Kidney epithelial cell (primary cell): Measurements from ENCODE around the gene MT1B. TPM values are rescaled to one million over a fixed set of nuclear protein-coding genes. Genes with fewer than 3 reads are reported as not detected.

Experiments
- DNase-seq: peaks from one replicate; pipeline ENCODE4 v3.0.0-alpha.2; 2010; ENCODE audit warnings: low read depth
- H3K27me3 ChIP-seq: 2 replicates; pipeline ENCODE4 v1.6.0; 2011; ENCODE audit warnings: low read length; ENCODE audit not compliant: control insufficient read depth, insufficient read depth
- H3K36me3 ChIP-seq: 2 replicates; pipeline ENCODE4 v1.5.1; 2011; ENCODE audit warnings: low read length; ENCODE audit not compliant: control insufficient read depth, insufficient read depth
- H3K4me3 ChIP-seq: 2 replicates; pipeline ENCODE4 v1.5.1; 2011; ENCODE audit warnings: low read depth, mild to moderate bottlenecking, control low read depth, low read length
- total RNA-seq: library from RNA; depleted of rRNA; stranded (reverse); fragments of >200 nt; gene quantifications from 2 replicates; pipeline ENCODE4 v1.2.3, GENCODE V29; 2015
- TF ChIP-seq, protein P1 (sequence below): IDR thresholded peaks from 2 replicates; pipeline ENCODE4 v1.5.1; 2011; ENCODE audit warnings: mild to moderate bottlenecking, moderate library complexity, low read length, control low read depth, inconsistent platforms; ENCODE audit not compliant: insufficient read depth, poor library complexity, severe bottlenecking

Gene MT1B
- total RNA-seq, 1 donor from 2014 or later, result not detected

DNA sequence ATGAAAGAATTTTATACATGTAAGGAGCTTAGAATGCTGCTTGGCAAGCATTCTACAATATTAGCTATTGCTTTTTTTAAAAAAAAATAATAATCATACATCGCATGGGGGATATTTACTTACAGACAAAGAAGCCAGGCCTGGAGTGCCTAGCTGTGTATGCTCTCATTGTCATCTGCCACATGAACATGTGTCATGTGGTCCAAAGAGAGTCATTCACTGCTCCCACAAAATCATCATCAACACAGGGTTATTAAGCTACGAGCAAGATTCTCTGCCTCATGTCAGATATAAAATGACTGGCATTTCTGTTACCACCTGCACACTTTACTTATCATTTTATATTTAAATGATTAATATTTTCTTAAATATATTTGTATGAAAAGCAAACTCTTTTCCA lies 28.0 kb upstream of the MT1B start:
- Histone ChIP-seq H3K36me3 (no peaks in the 10 kb centered on the region), H3K4me3 (no peak overlapping the region), H3K27me3 (no peaks in the 10 kb centered on the region)
- TF ChIP-seq, protein P1, sequence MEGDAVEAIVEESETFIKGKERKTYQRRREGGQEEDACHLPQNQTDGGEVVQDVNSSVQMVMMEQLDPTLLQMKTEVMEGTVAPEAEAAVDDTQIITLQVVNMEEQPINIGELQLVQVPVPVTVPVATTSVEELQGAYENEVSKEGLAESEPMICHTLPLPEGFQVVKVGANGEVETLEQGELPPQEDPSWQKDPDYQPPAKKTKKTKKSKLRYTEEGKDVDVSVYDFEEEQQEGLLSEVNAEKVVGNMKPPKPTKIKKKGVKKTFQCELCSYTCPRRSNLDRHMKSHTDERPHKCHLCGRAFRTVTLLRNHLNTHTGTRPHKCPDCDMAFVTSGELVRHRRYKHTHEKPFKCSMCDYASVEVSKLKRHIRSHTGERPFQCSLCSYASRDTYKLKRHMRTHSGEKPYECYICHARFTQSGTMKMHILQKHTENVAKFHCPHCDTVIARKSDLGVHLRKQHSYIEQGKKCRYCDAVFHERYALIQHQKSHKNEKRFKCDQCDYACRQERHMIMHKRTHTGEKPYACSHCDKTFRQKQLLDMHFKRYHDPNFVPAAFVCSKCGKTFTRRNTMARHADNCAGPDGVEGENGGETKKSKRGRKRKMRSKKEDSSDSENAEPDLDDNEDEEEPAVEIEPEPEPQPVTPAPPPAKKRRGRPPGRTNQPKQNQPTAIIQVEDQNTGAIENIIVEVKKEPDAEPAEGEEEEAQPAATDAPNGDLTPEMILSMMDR, result no peak
- DNase-seq, result no peak

DNA sequence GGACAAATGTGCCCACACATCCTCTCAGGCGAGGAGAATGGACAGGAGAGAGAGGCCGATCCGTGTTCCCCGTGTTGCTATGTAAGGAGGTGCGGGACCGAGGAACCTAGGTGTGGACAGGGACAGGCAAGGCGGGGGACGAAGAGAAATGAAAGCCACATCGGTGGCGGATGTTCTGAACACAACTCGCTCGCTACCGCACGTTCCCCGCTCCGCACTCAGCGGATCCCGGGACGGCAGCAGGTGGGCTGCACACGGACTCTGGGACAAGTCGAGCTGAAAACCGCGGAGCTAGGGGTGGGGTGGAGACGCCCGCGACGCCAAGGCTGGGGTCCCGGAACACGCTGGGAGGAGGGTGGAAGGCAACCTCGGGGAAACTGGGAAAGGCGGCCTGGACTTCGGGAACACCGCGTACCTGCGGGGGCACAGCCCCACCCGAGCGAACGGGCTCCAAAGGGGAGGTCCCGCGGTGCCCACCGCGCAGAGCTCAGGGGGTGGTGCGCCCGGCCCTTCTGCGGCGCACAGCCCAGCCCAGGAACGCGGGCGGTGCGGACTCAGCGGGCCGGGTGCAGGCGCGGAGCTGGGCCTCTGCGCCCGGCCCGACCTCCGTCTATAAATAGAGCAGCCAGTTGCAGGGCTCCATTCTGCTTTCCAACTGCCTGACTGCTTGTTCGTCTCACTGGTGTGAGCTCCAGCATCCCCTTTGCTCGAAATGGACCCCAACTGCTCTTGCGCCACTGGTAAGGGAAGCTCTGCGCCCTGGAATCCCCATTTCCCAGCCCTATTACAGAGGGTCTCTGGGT lies 26.3 kb upstream of the MT1B start, which contains the start of gene MT1E:
Gene MT1E (plus strand): TSS at position 642 of the 803 bp plus-strand sequence. CDS start 71 bp downstream, at position 713.
- Histone ChIP-seq H3K36me3 (no peaks in the 10 kb centered on the region), H3K4me3 (peak within 1 kb of the TSS; percentile 60), H3K27me3 (no peaks in the 10 kb centered on the region)
- no peak for DNase-seq
- TF ChIP-seq, protein P1, result no peak

DNA sequence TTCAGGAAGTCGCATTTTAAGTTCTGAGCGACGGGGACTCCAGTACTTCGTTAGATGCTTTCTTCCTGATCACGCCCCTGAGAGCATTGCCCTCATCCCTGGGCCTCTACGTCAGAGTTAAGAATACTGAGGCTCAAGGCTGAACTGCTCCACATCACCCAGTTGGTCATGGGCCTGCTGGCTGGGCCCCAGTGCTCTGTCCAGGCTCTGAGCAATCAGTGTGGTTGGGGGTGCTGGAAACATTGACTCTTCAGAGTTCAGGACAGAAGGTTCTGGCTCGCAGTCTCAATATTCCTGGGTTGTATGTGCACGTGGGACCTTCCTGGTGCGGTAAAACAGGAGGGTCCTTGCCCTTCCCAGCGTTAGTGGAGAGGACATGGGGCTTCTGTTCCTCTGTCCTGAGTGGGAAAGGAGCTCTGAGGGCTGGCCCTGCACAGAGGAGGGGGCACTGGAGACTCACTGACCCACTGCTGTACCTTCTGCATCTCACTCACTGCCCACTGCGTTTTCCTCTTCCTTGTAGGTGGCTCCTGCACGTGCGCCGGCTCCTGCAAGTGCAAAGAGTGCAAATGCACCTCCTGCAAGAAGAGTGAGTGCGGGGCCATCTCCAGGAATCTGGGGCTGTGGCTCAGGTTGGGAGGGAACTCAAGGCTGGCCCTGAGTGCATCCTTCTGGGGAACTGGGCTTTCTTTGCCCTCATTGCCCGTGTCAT lies 25.6 kb upstream of the MT1B start:
- no peaks in the 10 kb centered on the region for H3K36me3 ChIP-seq
- DNase-seq, result no peak
- H3K4me3 ChIP-seq, result peak overlapping the region; percentile 60
- TF ChIP-seq, protein P1, result no peak
- H3K27me3 ChIP-seq, result no peaks in the 10 kb centered on the region

DNA sequence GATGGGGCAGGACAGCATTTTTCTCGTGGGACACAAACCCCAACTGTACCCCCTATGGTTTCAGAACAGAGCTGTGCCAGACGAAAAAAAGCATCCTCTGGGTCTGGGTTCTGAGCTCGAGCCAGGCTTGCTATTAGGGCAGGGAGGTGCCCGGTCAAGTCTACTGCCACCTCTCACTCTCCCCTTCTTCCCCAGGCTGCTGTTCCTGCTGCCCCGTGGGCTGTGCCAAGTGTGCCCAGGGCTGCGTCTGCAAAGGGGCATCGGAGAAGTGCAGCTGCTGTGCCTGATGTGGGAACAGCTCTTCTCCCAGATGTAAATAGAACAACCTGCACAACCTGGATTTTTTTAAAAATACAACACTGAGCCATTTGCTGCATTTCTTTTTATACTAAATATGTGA lies 25.0 kb upstream of the MT1B start:
- no peaks in the 10 kb centered on the region for H3K36me3 ChIP-seq
- TF ChIP-seq, protein P1, result no peak
- DNase-seq, result no peak
- H3K4me3 ChIP-seq, result peak overlapping the region; percentile 60
- H3K27me3 ChIP-seq, result no peaks in the 10 kb centered on the region

DNA sequence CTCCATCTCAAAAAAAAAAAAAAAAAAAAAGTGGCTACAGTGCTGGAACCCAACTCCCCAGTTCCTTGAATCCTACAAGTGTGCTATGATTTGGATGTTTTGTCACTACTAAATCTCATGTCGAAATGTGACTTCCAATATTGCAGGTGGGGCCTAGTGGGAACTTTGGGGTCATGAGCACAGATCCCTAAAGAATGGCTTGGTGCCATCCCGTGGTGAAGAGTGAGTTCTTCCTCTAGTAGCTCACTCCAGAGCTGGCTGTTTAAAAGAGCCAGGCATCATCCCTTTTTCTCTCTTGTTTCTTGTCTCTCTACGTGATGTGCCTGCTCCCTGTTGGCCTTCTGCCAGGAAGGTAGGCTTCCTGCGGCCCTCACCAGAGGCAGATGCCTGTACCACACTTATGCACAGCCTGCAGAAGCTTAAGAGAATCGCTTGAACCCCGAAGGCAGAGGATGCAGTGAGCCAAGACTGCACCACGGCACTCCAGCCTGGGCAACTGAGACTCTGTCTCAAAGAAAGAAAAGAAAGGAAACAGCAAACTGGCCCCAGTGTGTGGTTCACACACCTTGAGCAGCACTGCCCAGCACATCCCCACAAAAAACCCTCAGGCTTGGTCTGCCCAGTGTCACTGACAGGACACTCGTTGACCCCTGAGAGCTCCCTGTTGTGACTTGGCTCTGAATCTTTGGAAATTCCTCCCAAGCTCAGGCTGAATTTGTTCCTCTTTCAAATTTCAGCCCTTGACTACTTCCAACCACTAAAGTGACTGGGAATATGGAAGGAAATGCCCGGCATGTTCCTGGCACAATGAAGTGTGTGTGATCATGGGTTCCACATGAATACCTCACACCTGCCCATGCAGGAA lies 23.0 kb upstream of the MT1B start:
- Histone ChIP-seq H3K27me3 (peaks cover 15% of the 10 kb centered on the region), H3K4me3 (no peak overlapping the region), H3K36me3 (no peaks in the 10 kb centered on the region)
- TF ChIP-seq, protein P1, result no peak
- DNase-seq, result no peak
